Activated CD4-positive, alpha-beta T cell treated with anti-CD3 and anti-CD28 coated beads, Interleukin-2, amount 50 U/mL, for 4 hours (primary cell): ENCODE results near the gene TIAM1.
A peak's percentile ranks its signal among the peaks of the same experiment; 100 is the strongest.

Experiments used
- DNase-seq, 2 experiments: peaks; one replicate each; pipeline ENCODE4 v3.0.0-alpha.2; 2020

TIAM1 gene

DNA sequence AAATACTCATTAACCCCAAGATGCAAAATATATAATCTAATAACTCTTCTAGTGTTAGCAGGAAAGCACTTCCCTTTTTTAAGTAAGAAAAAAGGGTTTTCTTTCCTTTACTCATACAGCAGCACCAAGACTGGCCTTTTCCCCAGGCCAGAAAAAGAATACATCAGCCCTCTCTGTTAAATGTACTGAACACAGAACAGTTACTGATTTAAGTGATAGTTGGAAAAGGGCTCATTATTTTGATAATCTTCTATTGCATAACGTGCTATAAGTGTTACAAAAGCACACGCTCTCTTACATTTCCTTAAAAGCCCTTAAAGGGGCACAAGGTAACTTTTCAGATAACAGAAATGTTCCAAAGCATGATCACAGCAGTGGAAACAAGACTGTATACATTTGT is 142.9 kb downstream of the TIAM1 start:
- no peak for DNase-seq

DNA sequence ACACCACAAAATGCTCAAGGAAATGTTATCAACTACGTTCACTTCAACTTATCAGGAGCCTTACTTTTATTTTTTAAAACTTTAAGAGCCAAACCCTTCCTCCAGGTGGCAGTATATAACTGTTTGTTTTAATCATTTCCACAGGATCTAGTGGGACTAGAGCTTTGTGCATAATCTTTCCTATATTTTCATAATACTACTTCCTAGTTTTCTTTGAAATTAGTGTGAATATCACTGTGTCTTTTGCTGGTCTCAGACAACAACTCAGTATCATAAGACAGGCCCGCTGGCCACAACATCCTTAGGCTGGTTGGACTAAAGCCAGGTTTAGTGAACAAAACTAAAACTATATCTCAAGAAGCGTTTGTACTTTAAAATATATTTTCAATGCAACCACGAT is 145.5 kb downstream of the TIAM1 start:
- no peak for DNase-seq

DNA sequence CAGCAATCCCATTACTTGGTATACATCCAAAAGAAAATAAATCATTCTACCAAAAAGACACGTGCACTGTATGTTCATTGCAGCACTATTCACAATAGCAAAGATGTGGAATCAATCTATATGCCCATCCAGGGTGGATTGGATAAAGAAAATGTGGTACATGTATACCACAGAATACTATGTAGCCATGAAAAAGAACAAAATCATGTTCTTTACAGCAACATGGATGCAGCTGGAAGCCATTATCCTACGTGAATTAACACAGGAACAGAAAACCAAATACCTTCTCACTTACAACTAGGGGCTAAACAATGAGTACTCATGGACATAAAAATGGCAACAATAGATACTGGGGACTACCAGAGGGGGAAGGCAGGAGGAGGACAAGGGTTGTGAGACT is 147.3 kb downstream of the TIAM1 start:
- no peak for DNase-seq

DNA sequence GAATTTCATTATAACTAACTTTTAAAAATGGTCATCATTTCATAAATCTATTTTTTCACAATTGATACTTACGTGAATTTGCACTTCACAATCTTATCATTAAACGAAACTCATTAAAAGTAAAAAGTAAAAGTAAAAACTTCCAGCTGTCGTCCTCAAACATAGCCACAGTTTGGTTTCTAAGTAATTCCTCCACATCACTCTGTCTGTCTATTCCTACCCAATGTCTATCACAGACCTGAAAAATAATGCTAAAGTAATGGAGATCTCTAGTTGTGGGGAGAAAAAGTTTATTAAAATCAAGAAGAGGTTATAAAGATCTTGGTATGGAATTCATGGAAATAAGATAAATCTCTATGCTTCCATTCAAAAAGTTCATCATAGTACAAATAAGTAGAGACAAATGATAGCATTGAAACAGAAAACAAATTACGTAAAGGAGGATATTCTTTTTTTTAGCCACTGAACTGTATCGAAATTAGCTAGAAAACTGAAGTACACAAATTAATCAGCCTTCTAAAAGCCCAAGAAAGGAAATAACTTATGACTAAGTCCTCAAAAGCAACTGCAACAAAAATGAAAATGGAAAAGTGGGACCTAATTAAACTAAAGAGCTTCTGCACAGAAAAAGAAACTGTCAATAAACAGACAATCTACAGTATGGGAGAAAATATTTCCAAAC is 148.6 kb downstream of the TIAM1 start:
- DNase-seq: no peak

DNA sequence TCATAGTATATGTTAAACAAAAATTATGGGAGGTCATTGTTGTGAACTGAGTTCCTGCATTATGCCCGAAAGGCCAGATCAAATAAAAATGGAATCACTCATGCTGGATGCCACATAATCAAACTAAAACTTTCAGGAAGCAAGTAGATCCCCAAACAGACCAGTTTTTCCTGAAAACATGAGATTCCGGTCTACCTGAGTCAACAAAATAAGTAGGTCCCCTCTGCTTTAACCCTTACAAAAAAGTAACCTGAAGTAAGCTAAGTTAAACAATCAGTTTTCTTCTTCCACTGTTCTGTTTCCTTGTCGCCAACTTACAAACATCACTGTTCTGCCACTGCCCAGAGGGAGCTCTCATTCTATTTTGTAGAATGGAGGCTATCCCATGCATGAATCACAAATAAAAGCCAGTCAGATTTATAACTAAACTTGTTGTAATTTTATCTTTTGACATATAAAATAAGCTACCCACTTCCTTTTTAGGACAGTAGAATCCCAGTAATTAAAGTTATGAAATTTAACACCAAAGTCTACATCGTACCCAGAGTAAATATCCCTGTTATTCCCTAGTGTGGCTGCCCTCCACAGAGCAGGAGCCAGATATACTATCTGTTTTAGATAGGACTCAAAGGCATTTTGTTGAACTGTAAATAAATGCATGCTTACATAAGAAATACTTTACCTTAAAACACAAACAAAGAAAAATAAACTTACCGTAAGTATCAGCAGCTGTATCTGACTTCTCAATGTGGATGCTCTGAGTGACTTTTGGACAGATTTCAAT is 149.4 kb downstream of the TIAM1 start:
- DNase-seq: no peak

DNA sequence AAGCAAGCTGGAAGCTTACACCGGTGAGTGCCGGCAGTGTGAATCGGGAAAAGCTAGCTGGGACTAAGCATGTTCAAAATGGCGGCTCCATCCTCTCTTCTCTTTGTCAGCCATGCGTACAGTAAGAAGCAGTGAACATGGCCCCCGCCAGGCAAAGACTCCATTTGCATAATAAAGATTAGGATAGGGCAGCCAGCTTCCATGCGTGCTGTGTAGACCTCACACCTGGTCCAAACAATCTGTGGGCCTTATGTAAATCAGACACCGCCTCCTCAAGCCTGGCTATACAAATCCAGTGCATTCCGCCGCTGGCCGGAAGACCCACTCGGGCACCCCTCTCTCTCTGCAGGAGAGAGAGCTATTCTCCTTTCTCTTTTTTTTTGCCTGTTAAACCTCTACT is 150.3 kb downstream of the TIAM1 start:
- DNase-seq: no peak

DNA sequence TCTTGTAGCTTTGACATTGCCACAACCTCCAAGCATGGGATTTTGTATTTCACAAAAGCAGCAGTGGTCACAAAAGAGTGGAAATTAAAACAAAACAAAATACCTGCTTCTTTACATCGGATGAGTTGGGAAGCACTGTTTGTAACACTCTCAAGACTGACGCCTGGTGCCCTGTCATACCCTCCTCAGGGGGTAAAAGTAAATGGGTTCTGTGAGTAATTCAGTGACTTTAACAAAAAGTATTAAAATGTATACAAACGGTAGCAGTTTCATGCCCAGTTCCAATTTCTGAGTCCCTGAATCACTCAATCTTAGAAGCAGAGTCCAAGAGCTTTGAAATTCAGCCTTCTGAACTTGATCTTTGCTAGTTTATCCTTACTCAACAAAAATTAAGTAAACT is 152.5 kb downstream of the TIAM1 start:
- DNase-seq: no peak

DNA sequence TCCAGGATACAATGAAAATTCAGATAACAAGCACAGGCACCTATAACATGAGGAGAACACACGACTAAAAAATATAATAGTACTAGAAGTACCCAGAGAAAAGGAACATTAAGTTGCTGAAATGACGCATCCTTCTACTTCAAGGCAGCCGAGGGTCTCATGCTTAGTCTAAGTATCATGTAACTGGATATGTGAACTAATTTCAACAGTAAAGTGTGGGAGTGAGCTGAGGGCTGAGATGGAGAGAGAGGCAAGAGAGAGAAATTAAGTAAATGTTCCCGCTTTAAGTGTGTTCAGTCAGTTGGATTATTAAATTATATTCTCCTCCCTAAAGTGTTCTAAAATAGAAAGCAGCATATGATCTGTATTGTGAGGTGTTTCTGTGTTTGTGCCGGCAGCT is 153.5 kb downstream of the TIAM1 start:
- DNase-seq: no peak

DNA sequence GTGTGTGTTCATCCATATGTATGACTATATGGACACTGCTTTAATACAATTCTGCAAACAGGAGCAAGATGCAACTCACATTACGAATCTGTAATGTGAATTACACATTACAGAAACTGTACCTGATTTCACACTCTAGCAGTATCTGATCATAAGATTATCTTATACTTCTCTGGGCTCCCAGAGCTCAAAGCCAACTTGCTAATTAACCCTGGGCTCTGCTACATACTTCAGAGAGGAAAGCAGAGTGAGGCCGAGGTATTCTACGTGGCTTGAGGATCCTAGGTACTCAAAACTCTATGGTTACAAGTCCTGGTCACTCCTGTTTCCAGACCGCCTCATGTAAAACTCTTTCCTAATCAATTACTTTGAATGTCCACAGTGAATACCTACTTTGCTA is 156.6 kb downstream of the TIAM1 start:
- no peak for DNase-seq

DNA sequence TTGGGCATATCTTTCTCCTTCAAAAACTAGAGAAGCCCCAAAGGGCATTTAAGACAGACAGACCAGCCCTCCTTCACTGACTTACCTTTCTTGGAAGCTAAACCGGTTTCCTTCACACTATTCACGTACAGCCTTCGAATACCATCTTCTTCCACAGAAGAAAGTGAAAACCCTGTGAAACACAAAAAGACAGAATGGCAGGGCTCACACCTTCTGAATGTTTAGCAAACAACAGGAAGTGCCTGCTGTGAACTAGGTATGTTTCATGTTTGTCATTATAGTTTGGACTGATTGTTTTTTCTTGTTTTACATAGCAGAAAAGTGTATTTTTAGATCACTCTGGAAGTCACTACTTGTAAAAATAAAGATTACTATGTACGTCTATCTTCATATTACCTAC is 157.1 kb downstream of the TIAM1 start:
- no peak for DNase-seq

DNA sequence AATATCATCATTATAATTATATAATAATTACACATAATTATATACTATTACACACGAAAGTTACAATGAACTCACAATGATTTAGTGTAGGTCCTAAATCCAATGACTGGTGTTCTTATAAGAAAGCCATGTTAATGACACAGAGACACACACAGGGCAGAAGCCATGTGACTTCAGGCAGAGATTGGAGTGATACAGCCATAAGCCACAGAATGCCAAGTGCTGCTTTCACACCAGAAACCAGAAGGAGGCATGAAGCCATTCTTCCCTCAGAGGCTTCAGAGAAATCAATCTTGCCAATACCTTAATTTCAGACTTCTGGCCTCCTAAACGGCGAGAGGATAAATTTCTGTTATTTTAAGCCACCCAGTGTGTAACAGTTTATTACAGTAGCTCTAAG is 158.4 kb downstream of the TIAM1 start:
- DNase-seq: no peak

DNA sequence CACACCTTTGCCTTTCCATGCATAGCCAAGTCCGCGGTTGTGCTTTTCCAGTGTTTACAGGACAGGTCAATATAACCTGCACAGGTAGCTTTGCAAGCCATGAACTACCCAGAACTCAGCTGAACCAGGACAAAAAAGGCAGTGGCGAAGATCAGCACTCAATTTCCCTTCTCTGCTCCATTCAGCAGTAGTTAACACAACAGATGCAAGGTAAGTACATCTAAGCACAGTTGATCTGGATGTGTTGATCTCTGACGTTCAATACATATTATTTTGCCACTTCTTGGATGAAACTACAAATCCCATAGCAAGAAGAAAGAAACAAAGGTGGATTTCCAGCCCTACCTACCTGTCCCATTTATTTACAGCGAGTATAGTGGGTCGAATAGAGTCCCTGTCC is 159.2 kb downstream of the TIAM1 start:
- no peak for DNase-seq

DNA sequence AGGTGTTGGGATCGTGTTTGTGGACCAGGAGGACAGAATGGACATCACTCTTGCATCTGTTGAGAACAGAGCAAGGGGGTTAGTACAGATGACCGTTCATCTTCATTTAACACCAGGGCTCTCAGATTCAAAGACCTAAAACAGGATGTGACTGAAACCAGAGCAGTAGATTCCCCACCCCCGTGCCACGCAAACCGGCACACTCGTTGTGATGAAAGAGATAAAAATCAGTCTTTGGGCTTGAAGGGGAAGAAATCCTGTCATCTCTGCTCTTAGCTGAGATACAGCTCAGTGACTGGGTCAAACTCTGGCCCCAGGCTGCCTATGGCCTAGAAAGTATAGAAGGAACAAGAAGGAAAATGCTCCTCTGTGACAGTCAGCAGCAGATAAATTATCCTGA is 159.6 kb downstream of the TIAM1 start:
- peak; percentile 71 to 75 for DNase-seq

DNA sequence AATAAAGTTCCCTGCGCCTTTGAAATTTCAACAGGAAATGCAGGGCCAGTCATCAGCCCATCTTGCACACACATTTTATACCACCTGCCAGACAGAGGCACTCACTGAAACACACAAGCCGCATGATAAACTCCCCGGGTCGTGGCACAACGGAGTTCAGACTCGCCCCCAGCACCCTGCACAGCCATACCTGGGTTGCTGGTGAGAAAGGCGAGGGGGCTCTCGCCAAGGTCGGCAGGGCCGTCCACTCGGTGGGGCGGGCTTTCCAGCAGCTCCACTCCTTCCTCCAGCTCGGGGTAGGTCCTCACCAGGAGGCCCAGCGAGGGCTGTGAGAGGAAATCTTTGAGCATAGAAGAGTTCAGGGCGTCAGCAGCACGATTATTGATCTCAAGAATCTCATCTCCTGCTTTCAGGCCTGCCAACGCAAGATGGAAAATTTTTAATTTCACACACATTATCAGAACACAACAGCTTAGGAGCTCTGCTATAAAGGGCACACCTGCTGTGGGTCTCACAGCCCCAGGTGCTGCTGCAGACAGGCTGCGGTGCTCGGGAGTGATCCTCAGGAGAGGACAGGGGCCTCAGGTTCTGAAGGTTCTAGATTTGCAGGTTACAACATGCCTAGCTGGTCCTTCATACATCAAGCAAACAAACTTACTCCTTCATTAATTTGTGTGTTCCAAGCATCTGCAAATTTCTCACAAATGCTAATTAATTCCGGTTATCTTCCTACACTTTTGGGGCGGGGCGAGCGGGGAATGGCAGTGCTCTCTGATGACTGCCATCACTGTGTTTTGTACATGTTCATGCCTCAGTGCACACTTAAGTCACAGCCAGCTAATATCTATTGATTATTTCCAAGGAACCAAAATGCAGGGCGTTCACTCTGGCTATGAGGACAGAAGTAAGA is 161.6 kb downstream of the TIAM1 start:
- DNase-seq: peak; percentile 61 to 65

DNA sequence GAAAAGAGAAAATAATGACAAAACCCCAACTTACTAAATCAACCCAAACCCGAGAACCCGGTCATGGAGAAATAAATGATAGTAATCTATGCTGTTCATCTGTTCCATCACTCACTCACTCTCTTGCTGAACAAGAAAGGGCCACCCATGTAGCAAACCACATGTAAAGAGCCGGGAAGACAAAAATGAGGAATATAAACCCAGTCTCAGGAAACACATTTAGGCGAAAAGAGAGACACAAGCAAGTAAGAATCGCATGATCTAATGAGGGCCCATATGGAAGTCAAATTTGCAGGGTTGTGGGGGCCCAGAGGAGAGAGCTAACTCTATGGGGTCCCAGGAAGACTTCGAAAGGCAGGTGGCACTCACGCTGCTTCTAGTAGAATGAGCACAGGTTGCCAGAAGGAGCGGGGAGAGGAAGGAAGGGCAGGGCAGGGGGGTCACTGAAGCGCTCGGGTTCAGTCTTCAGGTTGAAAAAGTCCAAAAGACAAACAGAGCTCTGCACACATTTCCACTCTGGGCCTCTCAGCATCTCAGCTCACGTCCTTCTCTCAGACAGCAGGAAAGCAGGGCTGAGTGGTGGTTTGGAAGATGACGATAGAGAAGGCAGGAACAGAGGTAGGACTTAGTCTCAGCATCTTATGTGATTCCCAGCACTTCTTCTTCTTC is 162.8 kb downstream of the TIAM1 start:
- DNase-seq: no peak

DNA sequence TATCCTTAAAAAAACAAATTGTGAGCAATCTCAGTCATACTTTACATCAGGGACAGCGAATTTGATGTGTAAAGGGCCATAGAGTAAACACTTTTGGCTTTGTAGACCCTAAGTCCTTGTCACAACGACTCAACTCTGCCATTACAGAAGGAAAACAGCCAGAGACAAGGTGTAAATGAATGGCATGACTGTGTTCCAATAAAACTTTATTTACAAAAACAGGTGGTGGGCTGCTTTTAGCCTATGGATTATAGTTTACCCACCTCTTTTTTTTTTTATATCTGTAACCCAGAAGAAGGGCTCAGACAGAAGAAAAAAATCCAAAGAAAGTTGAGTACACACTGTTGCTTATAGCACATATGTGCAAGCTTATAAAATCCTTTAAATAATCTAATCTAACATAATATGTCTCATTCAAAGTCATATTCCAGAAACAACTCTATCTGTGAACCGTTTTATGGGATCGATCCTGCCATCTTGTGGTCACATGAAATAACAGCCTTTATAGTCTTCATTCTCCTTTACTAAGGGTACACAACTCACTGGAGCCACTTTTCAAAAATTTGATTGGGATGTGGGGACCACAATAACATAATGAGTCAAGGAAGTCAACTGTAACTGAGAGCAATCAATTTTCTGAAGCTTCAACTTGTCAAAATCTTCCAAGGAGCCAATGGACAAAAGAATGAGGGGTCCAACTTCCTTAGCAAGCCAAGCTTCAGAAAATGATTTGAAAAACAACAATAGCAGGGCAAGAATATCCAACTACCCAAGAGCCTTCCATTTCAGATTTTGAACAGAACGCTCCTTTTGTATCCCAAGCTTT is 163.6 kb downstream of the TIAM1 start:
- no peak for DNase-seq

DNA sequence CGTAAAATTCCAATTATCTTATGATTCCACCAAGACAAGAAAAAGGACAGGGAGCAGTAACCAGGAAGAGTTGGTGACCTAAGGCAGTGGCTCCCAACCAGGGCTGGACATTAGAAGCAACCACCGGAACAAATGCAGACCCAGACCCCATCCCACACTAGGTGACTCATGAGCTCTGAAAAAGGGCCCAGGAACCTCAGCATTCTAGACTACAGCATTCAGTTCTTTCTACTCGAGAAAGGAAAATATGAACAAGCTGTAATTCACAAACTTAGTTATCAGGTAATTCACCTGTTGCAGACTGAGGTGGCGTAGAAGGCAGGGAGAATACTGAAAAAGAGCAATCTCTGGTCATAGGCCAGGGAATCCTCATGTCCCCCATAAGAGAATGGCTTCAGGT is 167.3 kb downstream of the TIAM1 start:
- DNase-seq: peak in 1 of 2 experiments; percentile 30

DNA sequence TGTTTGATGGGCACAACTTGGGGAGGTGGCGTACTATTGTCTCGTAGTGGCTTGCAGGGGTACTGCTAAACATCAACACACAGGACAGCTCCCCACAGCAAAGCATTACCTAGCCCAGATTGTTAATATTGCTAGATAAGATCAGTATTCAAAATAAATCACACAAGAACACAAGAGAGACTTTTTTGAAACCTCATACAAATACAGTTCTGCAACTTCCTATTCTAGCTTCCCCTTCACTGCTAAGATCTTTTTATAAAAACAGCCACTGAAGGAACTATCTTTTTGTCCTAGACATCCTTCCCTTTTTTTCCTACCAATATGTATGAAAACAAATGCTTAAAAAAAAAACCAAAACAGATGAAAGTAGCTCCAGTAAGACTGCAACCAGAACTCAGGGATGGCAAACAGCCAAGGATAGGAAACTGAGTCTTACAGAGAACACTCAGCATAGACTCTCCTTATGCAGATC is 167.9 kb downstream of the TIAM1 start:
- no peak for DNase-seq

DNA sequence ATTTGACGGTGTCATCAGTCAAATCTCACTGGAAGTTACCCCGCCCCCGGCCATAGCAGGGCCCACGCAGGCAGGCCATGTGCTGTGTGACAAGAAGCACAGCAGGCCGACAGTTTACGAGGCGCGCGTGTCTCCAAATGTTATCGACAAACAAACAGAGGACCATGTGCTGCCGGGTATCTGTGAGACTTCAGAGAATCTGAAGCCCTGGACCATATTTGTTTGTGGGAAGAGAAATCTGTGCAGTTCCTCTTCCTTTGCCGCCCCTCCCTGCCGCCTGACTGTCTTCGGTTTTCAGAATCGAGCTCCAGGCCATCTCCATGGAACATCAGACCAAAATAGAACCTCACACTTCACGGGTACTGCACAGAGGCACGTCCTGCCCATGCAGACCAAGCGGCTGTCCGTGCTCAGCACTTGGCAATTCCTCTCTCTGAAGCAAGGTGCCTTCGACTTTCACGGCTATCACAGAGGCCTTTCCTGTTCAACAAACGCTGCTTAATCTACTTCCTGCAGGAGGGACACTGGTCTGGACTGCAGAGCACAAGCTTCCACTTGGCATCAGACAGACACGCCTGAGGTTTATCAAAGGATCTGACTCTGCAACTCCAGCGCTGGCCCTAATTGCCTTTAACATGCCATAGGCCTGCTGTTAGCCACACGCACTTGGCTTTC is 170.0 kb downstream of the TIAM1 start:
- DNase-seq: peak; percentile 69 to 77

DNA sequence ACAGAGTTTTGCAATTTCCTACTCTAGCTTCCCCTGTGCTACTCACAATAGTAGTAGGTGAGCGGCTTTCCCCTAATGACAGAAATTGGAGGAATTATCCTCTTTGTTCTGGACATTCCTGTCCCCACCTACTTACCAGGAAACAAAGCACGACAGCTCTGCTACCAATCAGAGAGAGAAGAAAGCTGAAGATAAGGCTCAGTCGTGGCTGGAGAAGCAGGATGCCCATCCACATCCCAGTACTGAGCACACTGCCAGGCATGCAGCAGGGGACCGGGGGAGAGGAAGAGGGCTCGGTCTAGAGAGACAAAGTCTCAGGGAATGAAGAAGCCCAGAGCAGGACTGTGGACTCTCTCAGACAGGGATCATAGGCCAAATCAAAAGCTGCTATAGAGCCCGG is 171.7 kb downstream of the TIAM1 start:
- no peak for DNase-seq
